Astrocyte (in vitro differentiated cells and primary cell): ENCODE measurements around the gene CD34.

ENCODE experiments used
- CTCF ChIP-seq: IDR thresholded peaks from 2 replicates; pipeline ENCODE4 v1.5.1; 2011; ENCODE audit warnings: low read depth, mild to moderate bottlenecking, inconsistent platforms, low read length, moderate library complexity; ENCODE audit not compliant: insufficient read depth
- EZH2 ChIP-seq: IDR thresholded peaks from 2 replicates; pipeline ENCODE4 v1.6.1; 2012; ENCODE audit warnings: mild to moderate bottlenecking, low read length, inconsistent platforms; ENCODE audit not compliant: insufficient read depth

- TF ChIP-seq CTCF (no peak), EZH2 (no peak)
Measured at GRCh38 chr1:207837673-207838072, 73.3 kb downstream of the CD34 start.
